ENCODE results near the gene COCH.
"Not testable (repeated sequence)": the region's sequence is repeated elsewhere in the genome, so short reads cannot be mapped to it uniquely, and the experiment has no call there.

COCH gene

GRCh38 chr14:30928462-30928861 is 54.1 kb downstream of the COCH start:
- no peak for DNase-seq (ENCODE audit: low spot score)

GRCh38 chr14:30933937-30934336 is 59.6 kb downstream of the COCH start:
- DNase-seq (ENCODE audit: low spot score), result not testable (repeated sequence)

- no peak for DNase-seq (ENCODE audit: low spot score)
These were observed 61.1 kb downstream of the COCH start for GRCh38 chr14:30935445-30935844.

DNA sequence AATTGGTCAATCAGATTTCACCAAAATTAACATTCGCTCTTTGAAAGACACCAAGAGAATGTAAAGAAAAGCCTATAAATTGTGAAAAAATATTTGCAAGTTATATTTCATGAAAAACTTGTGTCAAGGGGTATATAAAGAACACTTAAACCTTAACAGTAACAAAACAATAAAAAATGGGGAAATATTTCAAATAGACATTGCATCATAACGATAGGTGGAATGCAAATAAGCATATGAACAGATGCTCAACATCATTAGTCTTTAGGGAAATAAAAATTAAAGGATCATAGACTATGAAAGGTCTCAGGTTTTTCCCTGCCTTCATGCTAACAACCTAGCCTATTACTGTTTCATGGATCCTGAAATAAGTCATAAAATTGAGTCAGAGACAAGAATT is 64.3 kb downstream of the COCH start:
- DNase-seq (ENCODE audit: low spot score), result no peak
